H1 (cell line): ENCODE data around the gene KCNB1.

Experiments used
- BRCA1 ChIP-seq: IDR thresholded peaks from 2 replicates; pipeline ENCODE4 v1.6.1; 2012; ENCODE audit warnings: low read depth, low read length, improper control_type of control experiment
- CHD2 ChIP-seq: IDR thresholded peaks from 2 replicates; pipeline ENCODE4 v1.6.1; 2012; ENCODE audit warnings: low read length, improper control_type of control experiment
- CTCF ChIP-seq, 3 experiments: IDR thresholded peaks; 1 replicate in 2 of 3; 2 replicates in 1 of 3; pipeline versions ENCODE4 v1.5.1 to v1.6.1; 2011; ENCODE audit warnings: low read length in 3 of 3, mild to moderate bottlenecking in 3 of 3, inconsistent platforms in 2 of 3, low read depth in 1 of 3, moderate library complexity in 1 of 3; ENCODE audit not compliant: insufficient read depth in 1 of 3; ENCODE audit errors: control extremely low read depth in 1 of 3
- E2F6 ChIP-seq: IDR thresholded peaks from 2 replicates; pipeline ENCODE4 v1.6.1; 2012; ENCODE audit warnings: inconsistent platforms
- EP300 ChIP-seq, 2 experiments: IDR thresholded peaks; 1 replicate in 1 of 2; 2 replicates in 1 of 2; pipeline ENCODE4 v1.6.1; 2011 to 2012; ENCODE audit warnings: low read depth in 2 of 2, low read length in 2 of 2, mild to moderate bottlenecking in 2 of 2, borderline replicate concordance in 1 of 2, inconsistent platforms in 1 of 2, moderate library complexity in 1 of 2
- EZH2 ChIP-seq: fragments of 200-600 bp; sonication (generic); IDR thresholded peaks from 2 replicates; pipeline ENCODE4 v1.7.1; 2012; ENCODE audit warnings: low read depth, mild to moderate bottlenecking, moderate library complexity, low read length, inconsistent platforms; ENCODE audit not compliant: severe bottlenecking
- GABPA ChIP-seq: IDR thresholded peaks from 2 replicates; pipeline ENCODE4 v1.6.1; 2011; ENCODE audit warnings: mild to moderate bottlenecking, low read length, moderate library complexity, borderline replicate concordance; ENCODE audit not compliant: insufficient read depth
- POLR2A ChIP-seq, 2 experiments: IDR thresholded peaks; 1 replicate in 1 of 2; 2 replicates in 1 of 2; pipeline ENCODE4 v1.6.1; 2011; ENCODE audit warnings: low read depth in 2 of 2, low read length in 2 of 2, mild to moderate bottlenecking in 2 of 2; ENCODE audit errors: control extremely low read depth in 1 of 2
- POLR2AphosphoS5 ChIP-seq: IDR thresholded peaks from 2 replicates; pipeline ENCODE4 v1.6.1; 2011; ENCODE audit warnings: low read depth, low read length
- RFX5 ChIP-seq: IDR thresholded peaks from 2 replicates; pipeline ENCODE4 v1.6.1; 2011; ENCODE audit warnings: low read depth, low read length, improper control_type of control experiment, borderline replicate concordance
- TAF1 ChIP-seq: IDR thresholded peaks from 2 replicates; pipeline ENCODE4 v1.6.1; 2011; ENCODE audit warnings: mild to moderate bottlenecking, low read depth, low read length
- YY1 ChIP-seq: IDR thresholded peaks from 2 replicates; pipeline ENCODE4 v1.6.1; 2011; ENCODE audit warnings: low read depth, mild to moderate bottlenecking, low read length

- TF ChIP-seq CTCF (IDR thresholded peaks at IDR 0.05; ENCODE audit: control extremely low read depth in 1 of 3, insufficient read depth in 1 of 3, low read depth in 1 of 3, low read length in 3 of 3): no peak
- TF ChIP-seq RFX5: no peak
- TF ChIP-seq EP300 (IDR thresholded peaks at IDR 0.05; ENCODE audit: borderline replicate concordance in 1 of 2, low read depth in 2 of 2, low read length in 2 of 2): no peak
- TF ChIP-seq POLR2AphosphoS5: no peak
- TF ChIP-seq POLR2A (IDR thresholded peaks at IDR 0.05; ENCODE audit: control extremely low read depth in 1 of 2, low read depth in 2 of 2, low read length in 2 of 2): no peak
- TF ChIP-seq CHD2: no peak
- no peak for TF ChIP-seq YY1
- no peak for TF ChIP-seq EZH2
- TF ChIP-seq E2F6: no peak
- no peak for TF ChIP-seq BRCA1
- TF ChIP-seq TAF1: no peak
- TF ChIP-seq GABPA: no peak
These were observed 93.7 kb downstream of the KCNB1 start for GRCh38 chr20:49388744-49389143.
